Activated naive CD8-positive, alpha-beta T cell treated with anti-CD3 and anti-CD28 coated beads, Interleukin-2, amount 10 ng/mL, durations not matched to agents 7 days and 5 days (primary cell): ENCODE results near the gene SKA1. TPM values are rescaled to one million over a fixed set of nuclear protein-coding genes. Genes with fewer than 3 reads are reported as not detected.
"Not testable (repeated sequence)": the region's sequence is repeated elsewhere in the genome, so short reads cannot be mapped to it uniquely, and the experiment has no call there.

Experiments
- ATAC-seq: fragments of 150-1000 bp; cut with Tn5 transposase; one replicate; pipeline ENCODE4 v1.10.0; 2021; ENCODE audit warnings: low read depth, moderate library complexity
- POLR2A ChIA-PET: fragments of 350-600 bp; sonication (Branson Sonifier 250); formaldehyde crosslinking; loops from one replicate; lab custom pipeline; 2021; ENCODE audit warnings: antibody characterized with exemption; lab: Charles Lee
- DNase-seq: peaks from one replicate; pipeline ENCODE4 v3.0.0; 2021
- H3K27ac Mint-ChIP-seq: one replicate; pipeline ENCODE4 v1.8.0; 2022; ENCODE audit warnings: mild to moderate bottlenecking, mixed read lengths
- H3K27me3 Mint-ChIP-seq: one replicate; pipeline ENCODE4 v1.8.0; 2022; ENCODE audit warnings: mild to moderate bottlenecking, moderate library complexity, mixed read lengths
- H3K36me3 Mint-ChIP-seq: one replicate; pipeline ENCODE4 v1.8.0; 2021; ENCODE audit warnings: mild to moderate bottlenecking, mixed read lengths
- H3K4me1 Mint-ChIP-seq: one replicate; pipeline ENCODE4 v1.8.0; 2021; ENCODE audit warnings: mixed read lengths
- H3K4me3 Mint-ChIP-seq: one replicate; pipeline ENCODE4 v1.8.0; 2022; ENCODE audit warnings: mild to moderate bottlenecking, moderate library complexity, mixed read lengths
- H3K9me3 Mint-ChIP-seq: one replicate; pipeline ENCODE4 v1.8.0; 2021; ENCODE audit warnings: mixed read lengths
- total RNA-seq, 2 experiments: library from RNA; stranded (reverse); gene quantifications; one replicate each; pipeline ENCODE4 v1.2.3, GENCODE V29; 2021

SKA1 gene
- total RNA-seq, 2 experiments from 2014 or later, result 25.6 to 27.8 TPM

DNA sequence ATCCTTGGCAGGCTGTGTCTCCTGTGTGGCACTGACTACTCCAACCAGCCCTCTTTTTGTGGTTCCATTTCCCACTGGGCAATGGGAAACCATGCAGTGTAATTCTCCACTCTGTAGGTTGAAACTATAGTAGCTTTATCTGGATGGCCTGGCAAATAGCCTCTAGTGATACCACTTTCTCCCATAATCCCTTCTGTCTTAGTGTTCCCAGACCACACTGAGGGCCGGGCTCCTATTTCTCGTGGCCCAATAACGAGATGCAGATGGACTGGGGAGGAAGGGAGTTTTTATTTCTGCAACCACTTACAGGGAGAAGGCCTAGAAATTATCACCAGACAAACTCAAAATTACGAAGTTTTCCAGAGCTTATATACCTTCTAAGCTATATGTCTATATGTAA lies 24.7 kb downstream of the SKA1 start:
- Mint-ChIP-seq H3K4me3 (no peak overlapping the region), H3K36me3 (peaks cover 13% of the 10 kb centered on the region), H3K4me1 (peaks cover 3% of the 10 kb centered on the region), H3K9me3 (no peaks in the 10 kb centered on the region), H3K27ac (no peak overlapping the region), H3K27me3 (peaks cover 59% of the 10 kb centered on the region)
- ATAC-seq (no peak), DNase-seq (no peak)
- POLR2A ChIA-PET, result no interaction called here

DNA sequence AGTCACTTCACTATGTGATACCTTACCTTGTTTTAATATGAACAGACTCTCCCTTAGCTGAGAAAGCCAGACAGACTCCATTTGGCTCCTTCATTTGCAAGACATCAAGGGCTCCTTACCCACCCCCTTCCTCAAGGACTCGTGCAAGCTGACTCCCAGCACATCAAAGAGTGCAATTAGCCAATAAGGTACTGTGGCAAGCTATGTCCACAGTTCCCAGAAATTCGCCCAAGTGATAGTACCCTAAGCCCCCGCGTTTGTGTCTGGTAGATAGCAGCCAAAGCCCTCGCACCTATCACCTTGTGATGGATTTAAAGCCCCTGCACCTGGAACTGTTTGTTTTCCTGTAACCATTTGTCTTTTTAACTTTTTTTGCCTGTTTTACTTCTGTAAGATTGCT lies 25.6 kb downstream of the SKA1 start:
- H3K36me3 Mint-ChIP-seq, H3K4me3 Mint-ChIP-seq, POLR2A ChIA-PET, H3K27ac Mint-ChIP-seq, ATAC-seq, H3K4me1 Mint-ChIP-seq, DNase-seq, H3K9me3 Mint-ChIP-seq: not testable (repeated sequence)
- H3K27me3 Mint-ChIP-seq, result peaks cover 67% of the 10 kb centered on the region

DNA sequence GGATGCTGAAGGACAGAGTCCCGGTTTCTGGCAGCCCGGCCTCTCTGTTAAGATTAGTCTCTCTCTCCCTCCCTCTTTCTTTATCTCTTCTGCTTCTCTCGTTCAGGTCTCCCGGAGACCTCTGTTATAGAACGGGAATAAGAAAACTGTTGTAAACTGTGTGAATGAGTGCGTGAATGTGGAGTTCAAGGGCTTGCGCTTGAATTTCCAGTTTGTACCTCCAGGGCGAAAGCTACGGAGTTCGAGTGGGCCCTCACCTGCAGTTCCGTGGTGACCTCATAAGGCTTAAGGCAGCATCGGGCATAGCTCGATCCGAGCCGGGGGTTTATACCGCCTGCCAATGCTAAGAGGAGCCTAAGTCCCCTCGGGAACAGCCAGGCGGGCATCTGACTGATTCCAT lies 26.4 kb downstream of the SKA1 start:
- peaks cover 75% of the 10 kb centered on the region for H3K27me3 Mint-ChIP-seq
- no peak overlapping the region for H3K27ac Mint-ChIP-seq
- H3K9me3 Mint-ChIP-seq, result no peaks in the 10 kb centered on the region
- no peak overlapping the region for H3K4me3 Mint-ChIP-seq
- peaks cover 4% of the 10 kb centered on the region for H3K36me3 Mint-ChIP-seq
- POLR2A ChIA-PET, result no interaction called here
- ATAC-seq (no peak), DNase-seq (no peak)
- H3K4me1 Mint-ChIP-seq, result peaks cover 3% of the 10 kb centered on the region

DNA sequence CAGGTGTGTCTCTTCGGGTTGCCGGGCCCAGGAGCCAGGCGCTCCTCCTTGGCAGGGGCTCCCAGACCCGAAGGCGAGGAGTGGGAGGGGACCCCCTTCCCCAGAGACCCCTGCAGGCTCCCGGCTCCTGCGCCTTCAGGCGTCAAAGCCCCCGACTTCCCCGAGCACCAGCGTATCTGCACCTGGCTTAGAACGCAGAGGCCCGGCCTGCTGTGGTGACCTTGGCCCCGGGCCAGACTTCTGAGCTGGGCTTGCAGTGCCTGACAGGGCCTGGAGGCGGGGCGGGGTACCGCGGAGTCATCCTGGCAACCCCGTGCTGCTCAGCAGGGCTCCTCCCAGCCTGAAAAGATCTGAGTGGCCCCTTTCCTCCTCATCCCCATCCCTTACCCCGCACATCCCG lies 27.0 kb downstream of the SKA1 start:
- peak; percentile 35 for DNase-seq
- Mint-ChIP-seq H3K4me1 (peaks cover 3% of the 10 kb centered on the region), H3K36me3 (peaks cover 4% of the 10 kb centered on the region), H3K27me3 (peaks cover 78% of the 10 kb centered on the region), H3K27ac (no peak overlapping the region), H3K4me3 (no peak overlapping the region), H3K9me3 (no peaks in the 10 kb centered on the region)
- POLR2A ChIA-PET, result no interaction called here
- ATAC-seq, result no peak

DNA sequence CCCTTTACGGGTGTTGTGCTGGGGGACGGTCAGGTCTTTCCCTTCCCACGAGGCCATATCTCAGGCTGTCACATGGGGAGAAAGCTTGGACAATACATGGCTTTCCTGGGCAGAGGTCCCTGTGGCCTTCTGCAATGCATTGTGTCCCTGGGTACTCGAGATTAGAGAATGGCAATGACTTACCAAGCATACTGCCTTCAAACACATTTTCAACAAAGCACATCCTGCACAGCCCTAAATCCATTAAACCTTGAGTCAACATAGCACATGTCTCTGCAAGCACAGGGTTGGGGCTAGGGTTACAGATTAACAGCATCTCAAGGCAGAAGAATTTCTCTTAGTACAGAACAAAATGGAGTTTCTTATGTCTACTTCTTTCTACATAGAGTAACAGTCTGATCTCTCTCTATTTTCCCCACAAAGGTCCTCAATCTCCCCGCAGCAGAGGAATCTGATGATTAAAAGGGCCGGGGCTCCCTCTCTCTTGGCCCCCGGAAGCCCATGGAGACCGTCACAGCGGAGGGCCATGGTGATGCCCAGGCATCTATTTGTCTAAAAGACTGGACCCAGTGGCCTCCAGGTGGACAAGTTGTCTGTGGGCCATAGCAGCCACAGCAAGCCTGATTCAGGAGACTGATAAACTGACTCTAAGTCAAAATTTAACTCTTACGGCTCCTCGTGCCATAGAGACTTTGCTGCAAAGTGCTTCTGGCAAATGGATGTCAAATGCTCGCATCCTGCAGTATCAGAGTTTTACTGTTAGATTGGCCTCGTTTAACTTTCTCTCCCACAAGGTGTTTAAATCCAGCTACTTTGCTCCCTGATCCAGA lies 30.1 kb downstream of the SKA1 start:
- peaks cover 70% of the 10 kb centered on the region for H3K27me3 Mint-ChIP-seq
- H3K36me3 Mint-ChIP-seq, H3K9me3 Mint-ChIP-seq, DNase-seq, H3K27ac Mint-ChIP-seq, H3K4me3 Mint-ChIP-seq, POLR2A ChIA-PET, ATAC-seq, H3K4me1 Mint-ChIP-seq: not testable (repeated sequence)

DNA sequence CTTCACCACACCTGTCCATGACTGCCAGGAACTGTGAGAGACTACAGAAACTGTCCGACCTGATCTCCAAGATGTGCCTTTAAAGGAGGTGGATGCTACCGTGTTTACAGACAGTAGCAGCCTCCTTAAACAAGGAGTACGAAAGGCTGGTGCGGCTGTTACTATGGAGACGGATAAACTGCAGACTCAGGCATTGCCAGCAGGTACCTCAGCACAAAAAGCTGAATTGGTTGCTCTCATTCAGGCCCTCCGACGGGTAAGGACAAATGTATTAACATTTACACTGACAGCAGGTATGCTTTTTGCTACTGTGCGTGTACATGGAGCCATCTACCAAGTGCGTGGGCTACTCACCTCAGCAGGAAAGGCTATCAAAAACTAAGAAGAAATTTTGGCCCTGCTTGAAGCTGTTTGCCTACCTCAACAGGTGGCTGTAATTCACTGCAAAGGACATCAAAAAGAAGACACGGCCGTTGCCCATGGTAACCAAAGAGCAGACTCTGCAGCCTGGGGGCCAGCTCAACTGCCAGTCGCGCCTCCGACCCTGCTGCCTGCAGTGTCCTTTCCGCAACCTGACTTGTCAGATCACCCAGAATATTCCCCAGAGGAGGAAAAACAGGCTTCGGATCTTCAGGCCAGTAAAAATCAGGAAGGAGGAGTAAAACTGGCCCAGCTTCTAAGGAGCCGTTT lies 30.9 kb downstream of the SKA1 start:
- POLR2A ChIA-PET, result no interaction called here
- Mint-ChIP-seq H3K27ac (no peak overlapping the region), H3K27me3 (peaks cover 72% of the 10 kb centered on the region), H3K4me1 (no peaks in the 10 kb centered on the region), H3K9me3 (no peaks in the 10 kb centered on the region), H3K4me3 (no peak overlapping the region), H3K36me3 (no peaks in the 10 kb centered on the region)
- no peak for ATAC-seq
- no peak for DNase-seq

DNA sequence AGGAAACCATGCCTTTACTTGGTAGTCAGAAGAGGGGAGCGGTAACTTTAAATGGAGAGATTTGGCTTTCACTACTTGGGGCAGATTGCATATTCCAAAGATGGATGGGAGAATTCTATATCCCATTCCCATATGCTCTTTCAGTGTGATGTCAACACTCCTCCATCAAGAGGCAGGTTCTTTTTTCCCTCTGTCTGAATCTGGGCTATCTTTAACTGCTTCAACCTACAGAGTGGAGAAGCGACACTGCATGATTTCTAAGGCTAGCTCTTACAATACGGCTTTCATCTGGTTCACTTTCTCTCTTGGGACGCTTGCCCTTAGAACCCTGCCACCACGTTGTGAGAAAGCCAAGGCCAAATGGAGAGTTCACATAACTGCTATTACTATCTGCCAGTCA lies 34.4 kb downstream of the SKA1 start:
- no peak for ATAC-seq
- Mint-ChIP-seq H3K4me3 (no peak overlapping the region), H3K27ac (no peak overlapping the region), H3K36me3 (no peaks in the 10 kb centered on the region), H3K4me1 (no peaks in the 10 kb centered on the region), H3K27me3 (peaks cover 55% of the 10 kb centered on the region), H3K9me3 (no peaks in the 10 kb centered on the region)
- no peak for DNase-seq
- POLR2A ChIA-PET, result no interaction called here

DNA sequence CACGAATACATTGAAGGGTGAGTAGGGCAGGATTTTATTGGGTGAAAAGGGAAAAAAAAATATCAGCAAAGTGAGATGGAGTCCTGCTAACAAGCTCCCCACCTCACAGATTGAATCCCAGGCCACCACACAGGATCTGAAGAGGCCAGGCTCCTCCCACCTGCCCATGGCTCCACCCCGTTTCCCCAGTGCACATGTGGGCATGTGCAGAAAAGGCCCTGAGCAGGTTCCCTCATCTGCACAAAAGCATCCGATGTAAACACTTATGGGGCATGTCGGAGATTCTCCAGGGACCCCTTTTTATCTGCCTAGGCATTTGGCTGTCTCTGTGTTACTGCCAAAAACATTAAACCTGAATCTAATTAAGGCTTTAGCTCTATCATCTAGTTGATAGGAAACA lies 35.2 kb downstream of the SKA1 start:
- Mint-ChIP-seq H3K36me3 (no peaks in the 10 kb centered on the region), H3K27me3 (peaks cover 47% of the 10 kb centered on the region), H3K9me3 (no peaks in the 10 kb centered on the region), H3K4me1 (no peaks in the 10 kb centered on the region), H3K27ac (no peak overlapping the region), H3K4me3 (no peak overlapping the region)
- DNase-seq (no peak), ATAC-seq (no peak)
- POLR2A ChIA-PET, result interaction anchor here (0.6 kb wide), 1 partner anchor 433 kb away, joined by 5 read pairs; no protein-coding TSS in a partner anchor

DNA sequence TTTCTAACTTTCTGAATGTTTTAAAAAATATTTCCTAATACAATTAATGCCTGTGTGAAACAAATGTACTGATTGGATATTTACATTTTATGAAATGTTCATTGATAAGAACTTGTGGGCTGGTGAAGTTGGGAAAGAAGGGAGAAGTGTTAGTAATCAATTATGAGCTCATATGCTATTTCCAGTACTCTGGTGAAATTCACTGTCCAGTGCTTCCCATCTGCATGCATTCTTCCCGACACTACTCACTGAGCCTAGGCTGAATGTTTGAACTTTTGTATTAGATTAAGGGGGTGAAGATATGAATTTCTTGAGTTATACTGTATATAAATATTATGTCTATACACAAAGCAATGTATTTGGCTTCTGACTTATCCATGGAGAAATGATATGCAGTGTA lies 36.0 kb downstream of the SKA1 start:
- POLR2A ChIA-PET, result no interaction called here
- DNase-seq, result no peak
- H3K36me3 Mint-ChIP-seq, result no peaks in the 10 kb centered on the region
- H3K27me3 Mint-ChIP-seq, result peaks cover 46% of the 10 kb centered on the region
- no peaks in the 10 kb centered on the region for H3K4me1 Mint-ChIP-seq
- no peak overlapping the region for H3K4me3 Mint-ChIP-seq
- no peak for ATAC-seq
- H3K27ac Mint-ChIP-seq, result no peak overlapping the region
- H3K9me3 Mint-ChIP-seq, result no peaks in the 10 kb centered on the region

DNA sequence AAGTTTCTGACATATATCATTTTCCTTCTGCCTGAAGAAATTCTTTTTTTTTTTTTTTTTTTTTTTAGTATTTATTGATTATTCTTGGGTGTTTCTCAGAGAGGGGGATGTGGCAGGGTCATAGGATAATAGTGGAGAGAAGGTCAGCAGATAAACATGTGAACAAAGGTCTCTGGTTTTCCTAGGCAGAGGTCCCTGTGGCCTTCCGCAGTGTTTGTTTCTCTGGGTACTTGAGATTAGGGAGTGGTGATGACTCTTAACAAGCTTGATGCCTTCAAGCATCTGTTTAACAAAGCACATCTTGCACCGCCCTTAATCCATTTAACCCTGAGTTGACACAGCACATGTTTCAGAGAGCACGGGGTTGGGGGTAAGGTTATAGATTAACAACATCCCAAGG lies 42.0 kb downstream of the SKA1 start:
- H3K4me3 Mint-ChIP-seq, H3K4me1 Mint-ChIP-seq, H3K27ac Mint-ChIP-seq, DNase-seq, POLR2A ChIA-PET, H3K36me3 Mint-ChIP-seq, H3K9me3 Mint-ChIP-seq, ATAC-seq: not testable (repeated sequence)
- H3K27me3 Mint-ChIP-seq, result peaks cover 20% of the 10 kb centered on the region

DNA sequence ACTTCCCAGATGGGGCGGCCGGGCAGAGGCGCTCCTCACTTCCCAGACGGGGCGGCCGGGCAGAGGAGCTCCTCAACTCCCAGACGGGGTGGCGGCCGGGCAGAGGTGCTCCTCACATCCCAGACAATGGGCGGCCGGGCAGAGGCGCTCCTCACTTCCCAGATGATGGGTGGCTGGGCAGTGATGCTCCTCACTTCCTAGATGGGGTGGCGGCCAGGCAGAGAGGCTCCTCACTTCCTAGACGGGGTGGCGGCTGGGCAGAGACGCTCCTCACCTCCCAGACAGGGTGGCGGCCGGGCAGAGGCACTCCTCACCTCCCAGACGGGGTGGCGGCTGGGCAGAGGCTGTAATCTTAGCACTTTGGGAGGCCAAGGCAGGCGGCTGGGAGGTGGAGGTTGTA lies 42.9 kb downstream of the SKA1 start:
- not testable (repeated sequence) for H3K9me3 Mint-ChIP-seq

DNA sequence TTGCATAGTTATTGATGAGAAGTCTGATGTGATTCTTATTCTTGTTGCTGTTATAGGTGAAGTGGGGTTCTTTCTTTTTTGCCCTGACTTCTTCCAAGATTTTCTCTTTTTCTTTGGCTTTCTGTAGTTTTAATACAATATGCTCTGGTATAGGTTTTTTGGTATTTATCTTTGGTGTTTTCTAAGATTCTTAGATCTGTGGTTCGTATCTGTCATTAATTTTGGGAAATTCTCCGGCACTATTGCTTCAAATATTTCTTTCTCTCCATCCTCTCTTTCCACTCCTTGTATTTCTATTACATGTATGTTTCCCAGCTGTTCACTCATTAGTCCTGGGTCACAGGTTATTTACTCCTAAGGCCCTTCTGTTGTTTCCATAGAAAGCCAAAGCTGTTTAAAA lies 43.8 kb downstream of the SKA1 start:
- Mint-ChIP-seq H3K4me3 (no peak overlapping the region), H3K36me3 (no peaks in the 10 kb centered on the region), H3K4me1 (no peaks in the 10 kb centered on the region), H3K9me3 (peaks cover 5% of the 10 kb centered on the region), H3K27ac (no peak overlapping the region), H3K27me3 (peaks cover 19% of the 10 kb centered on the region)
- POLR2A ChIA-PET, result no interaction called here
- ATAC-seq, result no peak
- DNase-seq, result no peak

More for the DNA sequence above, 42.9 kb downstream of the SKA1 start:
- POLR2A ChIA-PET, H3K36me3 Mint-ChIP-seq, DNase-seq, H3K27ac Mint-ChIP-seq, H3K4me3 Mint-ChIP-seq, H3K4me1 Mint-ChIP-seq, ATAC-seq: not testable (repeated sequence)
- H3K27me3 Mint-ChIP-seq, result peaks cover 16% of the 10 kb centered on the region

DNA sequence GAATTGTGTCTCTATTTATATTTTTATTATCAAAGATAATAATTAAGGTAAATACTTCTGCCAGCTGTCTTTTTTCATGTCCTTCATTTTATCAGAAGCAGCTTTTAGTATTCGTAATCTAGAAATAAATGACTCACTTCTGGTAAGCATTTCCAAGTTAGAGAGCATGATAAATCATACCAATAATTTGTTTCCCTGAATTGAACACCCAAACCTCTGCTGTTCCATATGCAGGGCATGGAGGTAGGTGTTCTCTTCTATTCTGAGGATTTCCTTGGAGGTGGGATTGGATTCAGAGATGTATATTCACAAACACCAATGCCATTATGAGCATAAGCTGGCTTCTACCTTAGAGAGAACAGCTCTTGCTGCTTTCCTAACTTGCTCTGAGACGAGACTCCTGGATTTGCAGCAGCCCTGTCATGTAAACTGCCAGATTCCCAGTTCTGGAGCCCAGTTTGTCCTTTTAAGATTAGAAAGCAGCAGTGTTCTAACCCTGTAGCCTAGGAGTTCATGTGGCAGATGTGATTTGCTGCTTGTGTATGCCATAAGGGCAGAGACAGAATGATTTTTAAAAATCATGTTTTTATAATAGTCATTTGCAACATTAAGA lies 47.5 kb downstream of the SKA1 start:
- ATAC-seq, result no peak
- peaks cover 10% of the 10 kb centered on the region for H3K9me3 Mint-ChIP-seq
- no peaks in the 10 kb centered on the region for H3K4me1 Mint-ChIP-seq
- no peak overlapping the region for H3K27ac Mint-ChIP-seq
- no peak overlapping the region for H3K4me3 Mint-ChIP-seq
- no peaks in the 10 kb centered on the region for H3K36me3 Mint-ChIP-seq
- POLR2A ChIA-PET, result no interaction called here
- no peak for DNase-seq
- peaks cover 20% of the 10 kb centered on the region for H3K27me3 Mint-ChIP-seq
